T-cell (primary cell): Measurements from ENCODE around the gene PARD3B. TPM values are rescaled to one million over a fixed set of nuclear protein-coding genes. Genes with fewer than 3 reads are reported as not detected.

Experiments
- ATAC-seq, 4 experiments: fragments of 200-7000 bp in 3 of 4; fragments of 150-1000 bp in 1 of 4; cut with Tn5 transposase; replicated peaks in 1 of 4; 1 replicate in 3 of 4; 2 replicates in 1 of 4; pipeline ENCODE4 v1.10.0; 2021; ENCODE audit warnings: moderate library complexity in 3 of 4, mild to moderate bottlenecking in 2 of 4, moderate number of reproducible peaks in 1 of 4
- CTCF ChIA-PET, 2 donors: fragments of 300-600 bp; sonication (Branson Sonifier 250); formaldehyde crosslinking; loops; one replicate each; lab custom pipeline; 2022; ENCODE audit warnings: antibody characterized with exemption in 2 of 2; lab: Charles Lee
- POLR2A ChIA-PET, 2 donors: fragments of 300-600 bp; sonication (Branson Sonifier 250); formaldehyde crosslinking; loops; one replicate each; lab custom pipeline; 2022; ENCODE audit warnings: antibody characterized with exemption in 2 of 2; lab: Charles Lee
- DNase-seq, 35 experiments: peaks; one replicate each; pipeline versions ENCODE4 v3.0.0 to v3.0.0-alpha.2; 2013 to 2023
- H3K27ac ChIP-seq: one replicate; pipeline ENCODE4 v1.5.1; 2013; ENCODE audit warnings: low read length
- H3K27me3 ChIP-seq, 2 experiments: replicated peaks in 1 of 2; 1 replicate in 1 of 2; 2 replicates in 1 of 2; pipeline versions ENCODE4 v1.6.1 to v1.7.0; 2013; ENCODE audit warnings: low read length in 1 of 2, mixed read lengths in 1 of 2; ENCODE audit not compliant: control insufficient read depth in 2 of 2, insufficient read depth in 2 of 2; ENCODE audit errors: extremely low read depth in 1 of 2
- H3K36me3 ChIP-seq, 2 donors: 1 replicate in 1 of 2; 2 replicates in 1 of 2; pipeline versions ENCODE4 v1.6.1 to v1.7.0; 2013; ENCODE audit warnings: low read length in 1 of 2; ENCODE audit not compliant: control insufficient read depth in 2 of 2, insufficient read depth in 1 of 2; ENCODE audit errors: extremely low read depth in 1 of 2
- H3K4me1 ChIP-seq, 2 experiments: 1 replicate in 1 of 2; 2 replicates in 1 of 2; pipeline versions ENCODE4 v1.6.1 to v1.7.0; 2013; ENCODE audit warnings: low read length in 2 of 2, mixed read lengths in 1 of 2; ENCODE audit not compliant: insufficient read depth in 2 of 2, control insufficient read depth in 1 of 2; ENCODE audit errors: extremely low read depth in 1 of 2
- H3K4me3 ChIP-seq, 2 donors: 1 replicate in 1 of 2; 2 replicates in 1 of 2; pipeline versions ENCODE4 v1.5.1 to v1.7.0; 2013; ENCODE audit warnings: mild to moderate bottlenecking in 2 of 2, low read length in 1 of 2, moderate library complexity in 1 of 2; ENCODE audit not compliant: control insufficient read depth in 1 of 2; ENCODE audit errors: extremely low read depth in 1 of 2
- H3K9me3 ChIP-seq: 2 replicates; pipeline ENCODE4 v1.7.0; 2013
- H3K27ac Mint-ChIP-seq, 2 donors: one replicate each; pipeline ENCODE4 v1.8.0; 2020 to 2021; ENCODE audit warnings: mild to moderate bottlenecking in 2 of 2, mixed read lengths in 2 of 2
- H3K27me3 Mint-ChIP-seq, 2 donors: one replicate each; pipeline ENCODE4 v1.8.0; 2021 to 2022; ENCODE audit warnings: mixed read lengths in 2 of 2
- H3K36me3 Mint-ChIP-seq: one replicate; pipeline ENCODE4 v1.8.0; 2021; ENCODE audit warnings: mixed read lengths
- H3K4me1 Mint-ChIP-seq, 3 donors: one replicate each; pipeline ENCODE4 v1.8.0; 2020 to 2022; ENCODE audit warnings: mixed read lengths in 3 of 3, mild to moderate bottlenecking in 1 of 3
- H3K4me3 Mint-ChIP-seq, 3 donors: one replicate each; pipeline ENCODE4 v1.8.0; 2020 to 2022; ENCODE audit warnings: mild to moderate bottlenecking in 3 of 3, mixed read lengths in 3 of 3, moderate library complexity in 3 of 3
- H3K9me3 Mint-ChIP-seq, 3 donors: one replicate each; pipeline ENCODE4 v1.8.0; 2020 to 2022; ENCODE audit warnings: mixed read lengths in 3 of 3
- whole genome bisulfite sequencing: methylation state at CpG from one replicate; pipeline ENCODE4 v1.1.5; 2013; ENCODE audit warnings: missing lambda C conversion rate; ENCODE audit not compliant: insufficient coverage; 5-methylcytosine and 5-hydroxymethylcytosine counted together
- total RNA-seq, 35 experiments: library from RNA in 6 of 35; stranded (reverse) in 6 of 35; fragments of 120-200 nt in 1 of 35; gene quantifications; one replicate each; pipeline versions ENCODE4 v1.2.1 to v1.2.4 and lab custom pipeline; 2013 to 2026

Gene PARD3B
- total RNA-seq, 5 donors from 2014 or later (not counting 1 experiment from before 2014, with no cell fraction given): 0.75 to 2.0 (median 1.6) TPM

GRCh38 chr2:204576362-204576979, 31.2 kb downstream of the PARD3B start:
- Histone ChIP-seq H3K27ac (no peak overlapping the region), H3K36me3 (no peaks in the 10 kb centered on the region), H3K9me3 (no peaks in the 10 kb centered on the region), H3K4me1 (no peaks in the 10 kb centered on the region), H3K27me3 (no peaks in the 10 kb centered on the region), H3K4me3 (no peak overlapping the region)
- Mint-ChIP-seq H3K27me3 (peaks cover 7 to 14% of the 10 kb centered on the region in 2 donors), H3K4me3 (no peak overlapping the region), H3K36me3 (no peaks in the 10 kb centered on the region), H3K27ac (no peak overlapping the region), H3K4me1 (no peaks in the 10 kb centered on the region), H3K9me3 (no peaks in the 10 kb centered on the region)
- POLR2A ChIA-PET: no interaction called here
- WGBS: no CpG with 5 or more reads among the region's 6 CpGs
- CTCF ChIA-PET: no interaction called here
- no peak for DNase-seq
- no peak for ATAC-seq

GRCh38 chr2:204578928-204579598, 33.8 kb downstream of the PARD3B start:
- Mint-ChIP-seq H3K9me3 (no peaks in the 10 kb centered on the region), H3K4me1 (no peaks in the 10 kb centered on the region), H3K4me3 (no peak overlapping the region), H3K27ac (no peak overlapping the region), H3K36me3 (no peaks in the 10 kb centered on the region), H3K27me3 (peaks cover 11 to 27% of the 10 kb centered on the region in 2 donors)
- Histone ChIP-seq H3K4me3 (no peak overlapping the region), H3K27me3 (no peaks in the 10 kb centered on the region), H3K9me3 (no peaks in the 10 kb centered on the region), H3K4me1 (no peaks in the 10 kb centered on the region), H3K27ac (no peak overlapping the region), H3K36me3 (no peaks in the 10 kb centered on the region)
- ChIA-PET CTCF (no interaction called here), POLR2A (no interaction called here)
- 91% methylated on average over 5 of the region's 11 CpGs for WGBS
- no peak for DNase-seq
- no peak for ATAC-seq

GRCh38 chr2:204581946-204582345, 36.7 kb downstream of the PARD3B start:
- Mint-ChIP-seq H3K4me1 (no peaks in the 10 kb centered on the region), H3K36me3 (no peaks in the 10 kb centered on the region), H3K4me3 (no peak overlapping the region), H3K27ac (no peak overlapping the region), H3K9me3 (no peaks in the 10 kb centered on the region), H3K27me3 (peaks cover 13 to 27% of the 10 kb centered on the region in 2 donors)
- H3K9me3 ChIP-seq: no peaks in the 10 kb centered on the region
- no peak overlapping the region for H3K4me3 ChIP-seq
- no peaks in the 10 kb centered on the region for H3K4me1 ChIP-seq
- POLR2A ChIA-PET: no interaction called here
- no peaks in the 10 kb centered on the region for H3K27me3 ChIP-seq
- no peak overlapping the region for H3K27ac ChIP-seq
- 31% methylated on average over 2 of the region's 4 CpGs for WGBS
- DNase-seq (no peak), ATAC-seq (no peak)
- H3K36me3 ChIP-seq: no peaks in the 10 kb centered on the region
- CTCF ChIA-PET: interaction anchor here in 1 of 2 donors (0.6 kb wide), 1 partner anchor 38 kb away, joined by 3 read pairs; no protein-coding TSS in a partner anchor

DNA sequence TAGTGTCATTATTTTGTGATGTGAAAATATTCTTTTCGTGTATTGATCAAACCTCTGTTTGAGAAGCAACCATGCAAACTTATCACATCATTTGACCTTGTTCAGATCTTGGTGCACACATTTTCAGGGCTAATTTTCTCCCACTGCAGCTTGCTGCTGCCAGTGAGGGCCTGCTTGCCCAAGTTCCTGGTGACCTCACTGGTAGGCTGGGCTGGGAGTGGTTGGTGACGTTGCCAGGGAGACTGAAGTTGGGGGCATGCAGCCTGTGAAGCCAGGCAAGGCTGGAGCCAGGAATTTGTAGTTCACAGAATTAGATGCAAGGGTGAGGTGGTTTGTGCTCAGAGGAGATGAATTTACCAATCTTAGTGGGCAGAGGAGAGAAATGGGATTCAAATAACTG, 38.5 kb downstream of the PARD3B start:
- H3K27me3 Mint-ChIP-seq: peaks cover 11 to 24% of the 10 kb centered on the region in 2 donors
- Histone ChIP-seq H3K9me3 (no peaks in the 10 kb centered on the region), H3K27ac (no peak overlapping the region), H3K4me1 (no peaks in the 10 kb centered on the region), H3K27me3 (no peaks in the 10 kb centered on the region), H3K4me3 (no peak overlapping the region), H3K36me3 (no peaks in the 10 kb centered on the region)
- ChIA-PET POLR2A (no interaction called here), CTCF (no interaction called here)
- H3K9me3 Mint-ChIP-seq: peaks cover 0 to under 1% (median 0%) of the 10 kb centered on the region in 3 donors
- no peak overlapping the region for H3K4me3 Mint-ChIP-seq
- 80% methylated on average over 1 of the region's 2 CpGs for WGBS
- no peaks in the 10 kb centered on the region for H3K36me3 Mint-ChIP-seq
- ATAC-seq (no peak), DNase-seq (no peak)
- H3K4me1 Mint-ChIP-seq: no peaks in the 10 kb centered on the region
- H3K27ac Mint-ChIP-seq: no peak overlapping the region

GRCh38 chr2:204585930-204586329, 40.7 kb downstream of the PARD3B start:
- CTCF ChIA-PET: interaction anchor here (0.5 to 0.6 kb wide), 2 partner anchors 47 to 91 kb away, joined by 3 read pairs; no protein-coding TSS in a partner anchor
- no peaks in the 10 kb centered on the region for H3K4me1 Mint-ChIP-seq
- H3K9me3 Mint-ChIP-seq: peaks cover 8 to 15% (median 11%) of the 10 kb centered on the region in 3 donors

GRCh38 chr2:204586444-204587180, 41.3 kb downstream of the PARD3B start:
- CTCF ChIA-PET: interaction anchor here in 1 of 2 donors (0.5 kb wide), 1 partner anchor 47 kb away, joined by 3 read pairs; no protein-coding TSS in a partner anchor
- WGBS: 83% methylated on average over 1 of the region's 7 CpGs
- Histone ChIP-seq H3K4me3 (no peak overlapping the region), H3K36me3 (no peaks in the 10 kb centered on the region), H3K27ac (no peak overlapping the region), H3K27me3 (no peaks in the 10 kb centered on the region), H3K4me1 (no peaks in the 10 kb centered on the region), H3K9me3 (no peaks in the 10 kb centered on the region)
- Mint-ChIP-seq H3K27ac (no peak overlapping the region), H3K4me1 (no peaks in the 10 kb centered on the region), H3K27me3 (peaks cover 8 to 18% of the 10 kb centered on the region in 2 donors), H3K9me3 (peaks cover 8 to 15% (median 11%) of the 10 kb centered on the region in 3 donors), H3K36me3 (peaks cover 3% of the 10 kb centered on the region), H3K4me3 (no peak overlapping the region)
- DNase-seq (no peak), ATAC-seq (no peak)
- POLR2A ChIA-PET: interaction anchor here in 1 of 2 donors (0.6 kb wide), 1 partner anchor 1127 kb away, joined by 4 read pairs; no protein-coding TSS in a partner anchor

More at GRCh38 chr2:204585930-204586329, 40.7 kb downstream of the PARD3B start:
- Histone ChIP-seq H3K4me3 (no peak overlapping the region), H3K27me3 (no peaks in the 10 kb centered on the region), H3K36me3 (no peaks in the 10 kb centered on the region), H3K27ac (no peak overlapping the region), H3K4me1 (no peaks in the 10 kb centered on the region), H3K9me3 (no peaks in the 10 kb centered on the region)
- WGBS: no CpG with 5 or more reads among the region's 1 CpG
- Mint-ChIP-seq H3K27ac (no peak overlapping the region), H3K36me3 (peaks cover 3% of the 10 kb centered on the region), H3K27me3 (peaks cover 8 to 18% of the 10 kb centered on the region in 2 donors), H3K4me3 (no peak overlapping the region)
- ATAC-seq (no peak), DNase-seq (no peak)
- POLR2A ChIA-PET: no interaction called here
